ENCODE results near the gene SF3B2.
"Not testable (repeated sequence)": the region's sequence is repeated elsewhere in the genome, so short reads cannot be mapped to it uniquely, and the experiment has no call there.

The SF3B2 gene

DNA sequence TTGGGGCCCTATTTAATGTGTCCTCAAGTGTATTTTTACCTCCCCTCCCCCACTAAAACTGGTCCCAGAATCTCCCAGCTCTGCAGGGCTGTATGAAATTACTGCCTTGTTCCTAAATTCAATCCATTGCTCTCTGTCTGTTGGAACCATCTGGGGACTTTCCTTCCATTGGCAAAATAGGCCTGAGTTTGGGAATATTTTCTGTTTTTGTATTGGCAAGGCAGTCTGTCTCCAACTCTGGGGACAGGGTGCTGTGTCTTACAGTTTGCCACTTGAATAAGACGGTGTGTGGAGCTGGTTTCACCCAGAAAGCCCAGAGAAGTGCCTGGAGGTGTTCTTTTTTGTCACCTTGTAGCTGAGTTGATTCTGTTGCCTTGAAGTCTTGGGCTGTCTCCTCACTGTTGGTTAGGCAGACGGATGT, 19.2 kb downstream of the SF3B2 start:
- DNase-seq (ENCODE audit: low read depth in 3 of 3, low spot score in 1 of 3), result no peak

DNA sequence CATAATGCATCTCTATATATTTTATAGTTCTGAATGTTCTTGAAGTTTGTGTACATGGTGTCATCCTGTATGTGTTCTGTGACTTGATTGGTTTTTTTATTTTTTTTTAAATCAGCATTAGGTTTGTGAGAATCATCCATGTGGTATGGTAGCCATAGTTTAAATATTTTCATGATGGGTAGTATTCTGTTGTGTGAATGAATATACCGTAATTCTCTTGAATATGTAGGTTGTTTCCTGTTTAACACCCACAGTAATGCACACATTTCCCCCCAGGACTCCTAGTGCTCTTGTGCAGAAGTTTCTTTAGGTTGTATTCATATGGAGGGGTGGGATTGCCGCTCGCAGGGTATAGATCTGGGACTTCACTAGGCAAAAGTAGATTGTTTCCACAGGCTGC, 19.9 kb downstream of the SF3B2 start:
- no peak for DNase-seq (ENCODE audit: low read depth in 3 of 3, low spot score in 1 of 3)

DNA sequence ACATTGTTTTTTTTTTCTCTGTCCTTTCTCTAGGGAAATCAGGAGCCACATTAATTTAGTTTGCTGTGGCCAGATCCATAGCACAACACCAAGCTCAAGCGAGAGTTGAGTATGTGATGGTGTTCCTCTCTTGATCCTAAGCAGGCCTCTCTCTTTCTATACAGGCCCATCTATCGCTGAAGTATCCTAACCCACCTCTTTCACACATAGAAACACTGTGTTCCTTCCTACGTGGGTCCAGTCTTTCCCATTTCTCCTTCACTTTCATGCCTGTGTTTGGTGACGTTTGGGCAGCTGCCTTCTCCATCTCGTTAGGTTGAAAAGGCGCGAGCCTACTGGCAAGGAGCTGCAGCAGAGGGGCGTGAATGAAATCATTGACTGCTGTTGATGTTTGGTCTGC, 20.4 kb downstream of the SF3B2 start:
- no peak for DNase-seq (ENCODE audit: low read depth in 3 of 3, low spot score in 1 of 3)

DNA sequence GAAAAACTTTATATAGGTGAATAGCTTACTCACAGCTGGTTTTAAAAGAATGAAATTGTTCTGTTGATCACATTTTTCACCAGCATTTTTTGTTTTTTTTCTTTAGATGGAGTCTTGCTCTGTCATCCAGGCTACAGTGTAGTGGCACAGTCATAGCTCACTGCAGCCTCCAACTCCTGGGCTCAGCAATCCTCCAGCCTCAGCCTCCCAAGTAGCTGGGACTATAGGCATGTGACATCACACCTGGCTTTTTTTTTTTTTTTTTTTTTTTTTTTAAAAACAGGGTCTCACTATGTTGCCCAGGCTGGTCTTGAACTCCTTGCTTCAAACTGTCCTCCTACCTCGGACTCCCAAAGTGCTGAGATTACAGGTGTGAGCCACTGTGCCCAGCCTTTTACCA, 21.5 kb downstream of the SF3B2 start:
- no peak for DNase-seq (ENCODE audit: low read depth in 3 of 3, low spot score in 1 of 3)

DNA sequence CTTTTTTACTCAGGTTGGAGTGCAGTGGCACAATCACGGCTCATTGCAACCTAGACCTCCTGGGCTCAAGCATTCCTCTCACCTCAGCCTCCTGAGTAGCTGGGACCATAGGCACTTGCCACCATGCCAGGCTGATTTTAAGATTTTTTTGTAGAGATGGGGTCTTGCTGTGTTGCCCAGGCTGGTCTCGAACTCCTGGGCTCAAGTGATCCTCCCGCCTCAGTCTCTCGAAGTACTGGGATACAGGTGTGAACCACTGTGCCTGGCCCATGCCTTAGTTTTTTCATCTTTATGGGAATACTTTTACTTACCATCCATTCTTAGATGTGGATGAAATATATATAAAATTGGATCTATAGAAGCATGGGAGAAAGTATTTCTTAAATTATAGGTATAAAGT, 23.1 kb downstream of the SF3B2 start:
- no peak for DNase-seq (ENCODE audit: low read depth in 3 of 3, low spot score in 1 of 3)

DNA sequence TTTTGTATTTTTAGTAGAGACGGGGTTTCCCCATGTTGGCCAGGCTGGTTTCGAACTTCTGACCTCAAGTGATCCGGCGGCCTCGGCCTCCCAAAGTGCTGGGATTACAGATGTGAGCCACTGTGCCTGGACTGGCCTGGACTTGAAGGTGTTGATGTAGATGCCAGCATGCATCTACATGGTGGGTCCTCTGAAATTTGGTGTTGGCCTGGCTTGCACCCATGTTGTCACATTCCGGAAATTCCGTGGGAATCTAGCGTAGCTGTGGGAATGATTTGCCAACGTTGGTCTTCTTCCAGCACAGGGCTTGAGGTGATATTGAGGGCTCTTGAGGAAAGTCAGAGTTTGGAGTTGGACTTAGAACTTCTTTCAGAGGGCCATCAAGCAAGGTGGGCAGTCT, 24.4 kb downstream of the SF3B2 start:
- DNase-seq (ENCODE audit: low read depth in 3 of 3, low spot score in 1 of 3), result no peak

DNA sequence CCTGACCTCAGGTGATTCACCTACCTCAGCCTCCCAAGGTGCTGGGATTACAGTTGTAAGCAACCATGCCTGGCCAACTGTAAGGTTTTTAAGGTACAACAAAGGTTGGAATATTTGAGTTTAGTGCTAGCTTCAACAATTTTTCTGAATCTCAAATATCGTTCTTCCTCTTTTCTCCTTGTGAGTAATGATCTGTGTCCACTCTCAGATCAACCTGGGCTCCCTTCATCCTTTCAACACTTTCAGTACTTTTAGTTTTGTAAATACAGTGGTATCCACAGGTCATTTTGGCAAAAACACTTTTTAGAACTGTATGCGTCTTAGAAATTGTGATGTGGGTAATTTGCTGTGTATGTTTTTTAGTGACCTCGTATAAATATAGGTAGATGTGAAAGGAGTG, 25.8 kb downstream of the SF3B2 start:
- no peak for DNase-seq (ENCODE audit: low read depth in 3 of 3, low spot score in 1 of 3)

DNA sequence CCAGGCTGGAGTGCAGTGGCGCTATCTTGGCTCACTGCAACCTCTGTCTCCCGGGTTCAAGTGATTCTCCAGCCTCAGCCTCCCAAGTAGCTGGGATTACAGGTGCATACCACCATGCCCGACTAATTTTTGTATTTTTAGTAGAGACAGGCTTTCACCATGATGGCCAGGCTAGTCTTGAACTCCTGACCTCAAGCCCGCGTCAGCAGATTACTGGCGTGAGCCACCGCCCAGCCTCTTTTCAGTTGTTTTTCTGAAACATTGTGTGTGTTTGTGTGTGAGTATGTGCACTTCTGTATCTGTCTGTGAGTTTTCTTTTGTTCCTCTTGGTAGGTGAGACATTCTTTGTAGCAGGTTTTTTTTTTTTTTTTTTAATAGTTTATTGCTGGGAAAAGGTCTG, 26.8 kb downstream of the SF3B2 start:
- not testable (repeated sequence) for DNase-seq (ENCODE audit: low read depth in 3 of 3, low spot score in 1 of 3)

DNA sequence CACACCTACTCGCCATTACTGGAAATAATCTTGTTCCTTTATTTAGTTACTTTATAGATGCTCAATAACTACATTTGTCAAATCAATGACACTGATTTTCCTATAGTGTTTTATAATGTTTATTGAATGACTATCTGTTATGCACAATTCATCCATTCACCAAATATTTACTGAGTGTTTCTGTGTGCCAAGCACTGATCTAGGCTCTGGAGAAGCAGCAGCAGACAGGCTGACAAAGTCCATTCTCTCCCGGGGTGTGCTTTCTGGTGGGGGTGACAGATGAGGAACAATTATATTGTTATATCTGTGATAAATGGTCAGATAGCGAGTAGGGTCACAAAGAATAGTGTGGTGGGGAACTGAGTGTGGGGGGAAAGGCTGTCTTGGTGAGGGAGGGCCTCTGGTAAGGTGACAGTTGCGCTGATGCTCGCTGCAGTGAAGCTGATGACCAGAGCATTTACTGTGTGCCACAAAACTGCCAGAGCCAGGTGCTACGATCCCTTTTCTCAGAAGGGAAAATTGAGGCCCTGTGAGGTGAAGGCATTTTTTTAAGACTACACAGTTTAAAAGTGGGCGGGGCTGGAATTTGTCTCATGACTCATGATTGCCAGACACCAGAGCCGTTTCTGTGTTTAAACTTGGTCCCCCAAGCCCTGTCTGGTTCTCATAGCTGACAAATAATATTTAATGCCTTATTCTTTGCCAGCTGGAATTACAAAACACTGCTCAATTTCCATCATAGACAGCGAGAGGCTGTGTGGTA, 28.1 kb downstream of the SF3B2 start:
- DNase-seq (ENCODE audit: low read depth in 3 of 3, low spot score in 1 of 3), result peak; percentile 33 to 58 (median 50)

DNA sequence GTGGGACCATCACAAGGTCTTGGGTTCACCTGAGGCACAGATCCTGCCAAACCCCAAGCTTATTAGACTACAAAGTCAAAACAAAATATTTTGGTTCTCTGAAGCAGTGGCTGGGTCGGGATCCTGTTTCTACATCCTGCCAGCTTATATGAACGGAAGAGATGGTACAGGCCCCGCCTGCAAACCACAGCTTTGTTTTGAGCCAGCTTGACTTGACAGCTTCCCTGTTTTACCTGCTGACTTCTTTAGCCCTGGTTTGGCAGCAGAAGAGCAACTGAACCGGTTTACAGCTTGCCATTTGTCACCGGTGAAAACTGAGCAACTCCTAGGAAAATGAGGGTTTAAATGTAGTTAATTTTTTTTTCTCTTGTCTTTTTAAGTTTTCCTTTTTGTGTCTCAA, 29.3 kb downstream of the SF3B2 start:
- peak; percentile 37 to 63 (median 51) for DNase-seq (ENCODE audit: low read depth in 3 of 3, low spot score in 1 of 3)

DNA sequence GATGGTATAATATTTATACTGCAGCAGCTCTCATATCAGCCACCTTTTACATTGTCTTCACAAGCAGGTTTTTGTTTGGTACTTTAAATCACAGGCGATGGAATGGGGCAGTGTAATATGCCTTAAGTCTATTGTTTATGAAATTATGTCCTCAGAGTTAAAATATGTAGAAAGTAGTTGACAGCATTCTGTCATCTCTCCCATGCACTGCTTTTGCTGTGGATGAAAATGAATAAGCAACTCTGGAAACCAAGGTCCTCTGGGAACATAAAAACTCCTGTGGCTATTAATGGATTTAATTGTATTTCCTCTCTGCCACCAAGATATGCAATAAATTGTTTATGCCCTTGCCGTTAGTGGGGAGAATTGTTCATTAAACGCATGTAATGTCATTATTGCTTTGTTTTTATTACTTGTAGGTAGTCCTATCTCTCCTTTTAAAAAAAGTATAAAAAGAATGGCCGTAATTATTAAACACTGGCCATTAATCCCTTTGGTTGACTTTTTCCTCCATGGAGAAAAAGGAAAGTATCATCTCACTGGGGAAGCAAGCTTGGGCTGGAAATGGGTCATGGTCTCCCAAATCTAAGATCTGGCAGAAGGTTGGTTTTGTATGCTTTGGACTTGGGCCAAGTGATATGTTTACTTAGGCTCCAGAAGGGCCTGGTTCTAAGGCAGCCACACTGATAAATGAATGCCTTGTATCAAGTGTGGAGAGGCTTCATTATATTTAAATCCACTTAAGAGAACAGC, 31.0 kb downstream of the SF3B2 start:
- DNase-seq (ENCODE audit: low read depth in 3 of 3, low spot score in 1 of 3), result no peak

DNA sequence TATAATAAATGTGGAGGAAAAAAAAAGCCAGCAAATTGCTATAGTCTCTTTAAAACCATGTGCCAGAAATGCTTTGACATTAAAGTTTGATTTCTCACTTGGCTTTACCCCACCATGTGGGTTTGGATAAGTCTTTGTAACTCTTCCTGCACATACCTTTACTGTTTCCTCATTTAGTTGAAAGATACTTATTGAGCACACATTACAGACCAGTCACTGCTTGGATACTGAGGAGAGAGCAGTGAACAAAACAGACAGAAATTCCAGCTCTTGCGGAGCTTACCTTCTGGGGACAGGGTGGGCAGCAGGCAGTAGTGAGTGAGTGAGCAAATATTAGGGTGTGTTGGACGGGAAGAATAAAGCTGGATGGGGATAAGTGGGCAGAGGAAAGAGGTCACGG, 31.6 kb downstream of the SF3B2 start:
- no peak for DNase-seq (ENCODE audit: low read depth in 3 of 3, low spot score in 1 of 3)

DNA sequence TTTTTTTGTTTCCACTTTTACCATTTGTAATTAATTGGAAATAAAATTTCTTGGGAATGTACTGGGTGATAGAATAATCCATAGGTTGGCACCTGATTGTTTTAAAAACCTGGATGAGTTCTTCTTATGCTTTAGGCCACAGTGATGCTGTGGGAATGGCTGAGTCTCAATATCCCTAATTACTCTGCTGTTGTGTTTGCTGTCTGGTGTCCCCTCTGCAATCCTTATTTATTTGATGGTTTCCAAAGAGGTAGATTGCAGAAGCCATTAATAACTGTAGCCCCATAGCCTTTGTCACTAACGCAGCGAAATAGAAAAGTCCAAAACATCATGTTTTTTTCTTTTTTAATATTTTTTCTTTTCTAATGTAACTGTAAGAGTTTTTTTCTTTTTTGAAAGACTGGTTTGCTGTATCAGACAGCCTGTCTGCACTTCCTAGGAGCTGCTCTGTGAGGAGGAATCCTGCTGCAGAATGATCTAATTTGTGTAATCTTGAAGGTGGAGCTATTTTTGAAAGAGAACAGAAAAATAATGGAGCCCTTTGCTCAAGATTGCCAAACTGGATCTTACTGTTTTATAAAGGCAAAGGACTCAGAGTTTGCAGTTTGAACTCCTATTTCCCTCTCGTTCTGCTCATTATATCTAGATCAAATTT, 32.8 kb downstream of the SF3B2 start:
- no peak for DNase-seq (ENCODE audit: low read depth in 3 of 3, low spot score in 1 of 3)

DNA sequence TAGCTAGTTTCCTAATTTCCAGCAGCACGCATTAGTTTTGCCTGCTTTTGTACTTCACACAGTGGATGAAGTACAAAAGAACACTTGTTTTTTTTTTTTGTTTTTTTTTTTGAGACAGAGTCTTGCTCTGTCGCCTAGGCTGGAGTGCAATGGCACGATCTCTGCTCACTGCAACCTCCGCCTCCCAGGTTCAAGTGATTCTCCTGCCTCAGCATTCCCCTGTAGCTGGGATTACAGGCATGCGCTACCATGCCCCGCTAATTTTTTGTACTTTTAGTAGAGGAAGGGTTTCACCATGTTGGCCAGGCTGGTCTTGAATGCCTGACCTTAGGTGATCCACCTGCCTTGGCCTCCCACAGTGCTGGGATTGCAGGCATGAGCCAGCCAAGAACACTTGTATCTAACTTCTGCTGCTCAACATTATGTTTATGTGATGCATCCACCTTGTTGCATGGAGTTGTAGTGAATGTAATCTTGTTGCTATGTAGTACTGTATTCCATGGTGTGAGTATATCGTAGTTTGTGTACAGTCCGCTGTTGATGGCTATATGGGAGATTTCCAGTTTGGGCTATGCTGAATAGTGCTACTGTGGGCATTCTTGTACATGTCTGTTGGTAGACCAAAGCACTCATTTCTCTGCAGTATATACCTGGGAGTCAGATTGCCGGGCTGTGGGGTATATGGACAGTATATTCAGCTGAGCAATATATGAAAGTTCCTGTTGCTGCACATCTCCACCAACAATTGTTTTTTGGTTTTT, 35.2 kb downstream of the SF3B2 start:
- no peak for DNase-seq (ENCODE audit: low read depth in 3 of 3, low spot score in 1 of 3)

DNA sequence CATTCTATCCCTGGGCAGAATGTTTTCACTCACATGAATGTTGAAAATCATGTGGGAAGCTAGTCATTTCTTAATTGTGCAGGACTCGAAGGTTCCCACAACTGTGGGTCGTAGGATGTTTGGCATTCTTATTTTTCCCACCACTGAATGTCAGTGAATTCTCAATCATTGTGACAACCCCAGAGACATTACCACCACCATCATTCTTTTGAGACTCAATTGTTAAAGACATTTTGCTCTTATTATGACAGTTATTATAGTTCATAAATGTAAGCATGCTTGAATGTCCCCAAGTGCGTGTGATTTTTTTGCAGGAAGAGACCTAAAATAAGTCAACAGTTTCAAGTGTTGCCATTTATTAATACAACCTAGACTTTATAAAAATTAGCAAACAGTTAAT, 36.9 kb downstream of the SF3B2 start:
- DNase-seq (ENCODE audit: low read depth in 3 of 3, low spot score in 1 of 3), result no peak

DNA sequence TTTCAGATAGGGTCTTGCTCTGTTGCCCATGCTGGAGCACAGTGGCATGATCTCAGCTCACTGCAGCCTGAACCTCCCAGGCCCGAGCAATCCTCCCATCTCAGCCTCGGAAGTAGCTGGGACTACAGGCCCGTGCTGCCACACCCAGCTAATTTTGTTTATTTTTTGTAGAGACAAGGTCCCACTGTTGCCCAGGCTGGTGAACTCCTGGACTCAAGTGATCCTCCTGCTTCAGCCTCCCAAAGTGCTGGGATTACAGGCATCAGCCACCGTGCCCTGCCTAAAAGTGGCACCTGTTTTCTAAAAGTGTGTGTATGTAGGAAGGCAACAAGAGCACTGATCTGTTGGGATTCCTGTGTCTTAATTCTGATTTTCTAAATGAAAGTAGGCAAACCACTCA, 38.1 kb downstream of the SF3B2 start:
- DNase-seq (ENCODE audit: low read depth in 3 of 3, low spot score in 1 of 3), result no peak

DNA sequence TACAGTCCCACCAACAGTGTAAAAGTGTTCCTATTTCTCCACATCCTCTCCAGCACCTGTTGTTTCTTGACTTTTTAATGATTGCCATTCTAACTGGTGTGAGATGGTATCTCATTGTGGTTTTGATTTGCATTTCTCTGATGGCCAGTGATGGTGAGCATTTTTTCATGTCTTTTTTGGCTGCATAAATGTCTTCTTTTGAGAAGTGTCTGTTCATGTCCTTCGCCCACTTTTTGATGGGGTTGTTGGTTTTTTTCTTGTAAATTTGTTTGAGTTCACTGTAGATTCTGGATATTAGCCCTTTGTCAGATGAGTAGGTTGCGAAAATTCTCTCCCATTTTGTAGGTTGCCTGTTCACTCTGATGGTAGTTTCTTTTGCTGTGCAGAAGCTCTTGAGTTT, 40.0 kb downstream of the SF3B2 start:
- DNase-seq (ENCODE audit: low read depth in 3 of 3, low spot score in 1 of 3), result not testable (repeated sequence)

DNA sequence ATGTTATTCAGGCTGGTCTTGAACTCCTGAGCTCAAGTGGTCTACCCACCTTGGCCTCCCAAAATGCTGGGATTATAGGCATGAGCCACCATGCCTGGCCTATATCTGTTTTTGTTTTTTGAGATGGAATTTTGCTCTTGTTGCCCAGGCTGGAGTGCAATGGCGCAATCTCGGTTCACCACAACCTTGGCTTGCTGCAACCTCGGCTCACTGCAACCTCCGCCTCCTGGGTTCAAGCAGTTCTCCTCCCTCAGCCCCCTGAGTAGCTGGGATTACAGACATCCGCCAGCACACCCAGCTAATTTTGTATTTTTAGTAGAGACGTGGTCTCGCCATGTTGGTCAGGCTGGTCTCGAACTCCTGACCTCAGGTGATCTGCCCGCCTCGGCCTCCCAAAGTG, 47.6 kb downstream of the SF3B2 start:
- not testable (repeated sequence) for DNase-seq (ENCODE audit: low read depth in 3 of 3, low spot score in 1 of 3)

DNA sequence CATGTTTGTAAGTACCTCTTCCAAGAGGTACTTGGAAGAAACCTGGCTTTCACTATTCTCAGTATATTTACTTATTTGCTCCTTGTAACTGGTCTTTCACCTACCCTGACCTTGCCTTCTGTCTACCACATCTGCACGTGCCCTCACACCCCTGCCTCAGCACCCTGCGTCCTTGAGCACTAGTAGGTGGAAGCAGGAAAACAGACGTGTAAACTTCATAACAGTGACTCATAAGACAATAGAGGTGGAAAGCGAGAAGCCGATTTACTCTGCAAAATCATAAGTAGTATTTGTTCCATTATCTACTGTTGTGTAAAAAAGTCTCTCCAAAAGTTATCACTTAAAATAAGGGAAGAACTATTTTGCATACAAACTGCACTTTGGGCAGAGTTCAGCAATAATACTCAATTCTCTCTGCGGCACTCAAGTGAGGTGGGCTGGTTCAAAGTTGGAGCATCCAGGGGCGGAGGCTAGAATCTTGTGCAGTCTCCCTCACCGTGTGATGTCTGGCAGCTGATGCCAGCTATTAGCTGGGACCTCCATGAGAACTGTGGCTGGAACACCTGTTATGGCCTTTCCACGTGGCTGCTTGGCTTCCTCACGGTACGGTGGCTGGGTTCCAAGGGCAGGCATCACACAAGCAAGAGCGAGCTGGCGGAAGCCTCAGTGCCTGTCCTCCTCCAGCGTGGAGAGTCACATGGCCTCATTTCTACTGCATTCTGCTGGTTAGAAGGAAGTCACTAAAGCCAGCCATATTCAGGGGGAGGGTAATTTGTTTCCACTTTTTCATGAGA, 48.3 kb downstream of the SF3B2 start:
- peak; percentile 21 to 31 (median 21) for DNase-seq (ENCODE audit: low read depth in 3 of 3, low spot score in 1 of 3)

DNA sequence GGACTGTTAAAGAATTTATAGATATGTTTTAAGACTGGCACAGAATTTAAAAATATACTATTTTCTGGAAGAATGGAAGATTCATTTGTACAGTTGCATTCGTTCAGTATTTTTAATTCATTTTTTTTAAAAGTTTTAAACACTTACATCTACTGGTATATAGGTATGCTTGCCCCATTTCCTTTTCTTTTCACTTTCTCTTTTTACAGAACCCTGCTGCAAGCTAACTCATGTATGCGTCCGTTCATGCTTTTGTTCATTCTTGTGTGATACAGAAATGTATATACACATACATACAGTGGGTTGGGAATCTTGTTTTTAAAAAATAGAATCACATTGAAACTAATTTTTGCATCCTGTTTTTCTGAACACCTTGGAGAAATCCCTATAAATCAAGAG, 48.9 kb downstream of the SF3B2 start:
- no peak for DNase-seq (ENCODE audit: low read depth in 3 of 3, low spot score in 1 of 3)
